Heart right ventricle (tissue), 16 donors: Measurements from ENCODE around the gene SPRN. TPM values are rescaled to one million over a fixed set of nuclear protein-coding genes. Genes with fewer than 3 reads are reported as not detected.

Experiments
- ATAC-seq, 8 donors: fragments of 200-7000 bp; cut with Tn5 transposase; one replicate each; pipeline ENCODE4 v1.9.1; 2020; ENCODE audit warnings: mild to moderate bottlenecking in 8 of 8, moderate library complexity in 8 of 8, moderate number of reproducible peaks in 1 of 8
- DNase-seq, 2 donors: peaks; one replicate each; pipeline ENCODE4 v3.0.0-alpha.2; 2020
- H3K27ac ChIP-seq, 10 donors: fragments of 200-600 bp; sonication (generic) in 2 of 10; one replicate each; pipeline versions ENCODE4 v1.5.0 to v1.8.0; 2020 to 2022; ENCODE audit warnings: mild to moderate bottlenecking in 3 of 10
- H3K27me3 ChIP-seq, 7 donors: fragments of 200-600 bp; one replicate each; pipeline ENCODE4 v1.8.0; 2021 to 2022; ENCODE audit warnings: mild to moderate bottlenecking in 2 of 7
- H3K36me3 ChIP-seq, 9 donors: fragments of 200-600 bp; sonication (generic) in 1 of 9; one replicate each; pipeline versions ENCODE4 v1.5.0 to v1.8.0; 2020 to 2022; ENCODE audit warnings: mild to moderate bottlenecking in 2 of 9
- H3K4me1 ChIP-seq, 9 donors: fragments of 200-600 bp; sonication (generic) in 1 of 9; one replicate each; pipeline versions ENCODE4 v1.5.0 to v1.8.0; 2020 to 2022; ENCODE audit warnings: mild to moderate bottlenecking in 4 of 9
- H3K4me3 ChIP-seq, 10 donors: fragments of 200-600 bp; sonication (generic) in 2 of 10; one replicate each; pipeline versions ENCODE4 v1.5.0 to v1.8.0; 2020 to 2022; ENCODE audit warnings: mild to moderate bottlenecking in 7 of 10, moderate library complexity in 2 of 10
- H3K9me3 ChIP-seq, 11 donors: fragments of 200-600 bp in 10 of 11; sonication (generic) in 2 of 11; one replicate each; pipeline versions ENCODE4 v1.5.0 to v1.8.0; 2013 to 2022; ENCODE audit warnings: mild to moderate bottlenecking in 2 of 11, control low read depth in 1 of 11, moderate library complexity in 1 of 11
- CTCF ChIP-seq, 9 donors: fragments of 200-600 bp; sonication (generic) in 2 of 9; IDR thresholded peaks; one replicate each; pipeline versions ENCODE4 v1.5.0 to v1.8.0; 2021 to 2022; ENCODE audit warnings: antibody characterized with exemption in 9 of 9, mild to moderate bottlenecking in 5 of 9, moderate library complexity in 1 of 9
- WGBS, 2 donors: extraction: QIAGEN DNeasy Blood & Tissue Kit; methylation state at CpG; one replicate each; pipeline ENCODE4 v1.1.7; 2013; ENCODE audit warnings: inconsistent platforms in 1 of 2; 5-methylcytosine and 5-hydroxymethylcytosine counted together
- intact Hi-C, 10 donors: fragments of 100-400 bp; cut with DNase I; formaldehyde crosslinking; loops; one replicate each; pipeline versions ENCODE4 v1.11.1 to v1.14.2; 2022
- polyA plus RNA-seq, 2 donors: library from polyadenylated mRNA; stranded (reverse); fragments of 200-250 nt; gene quantifications; one replicate each; pipeline ENCODE4 v1.2.3, GENCODE V29; 2013
- total RNA-seq, 10 donors: library from RNA; stranded (reverse); fragmentation: NEBNext Ultra II Directional in 3 of 10; extraction: Animal tissue kit (Norgen Biotek cat#: 25700) in 3 of 10; gene quantifications; one replicate each; pipeline versions ENCODE4 v1.2.1 to v1.2.4, GENCODE V29; 2021 to 2023
- donor health status: Arrhythmogenic right ventricular cardiomyopathy.
- donor health status: ischemic (EF 13 %, LVEDD 7.1; RV severe dilation, severe dysfunction).
- donor health status: healthy with polysubstance abuse.
- donor health status: DM: no; HTN: yes; CAD: no.
- donor health status: DM: no; HTN: no; CAD: no.
- donor health status: ischemic (EF 25% LVEDD 6.9; RV normal size, moderate dysfunction).
- donor health status: ischemic (EF 25% LVEDD 5.7; RV mildly dilated, moderate dysfunction).
- donor health status: healthy.
- donor health status: DM: yes; HTN: yes; CAD: no.
- donor health status: Ischemic cardiomyopathy.
- donor health status: ischemic (EF 35%, LVEDD 5.7; RV mildly dilated, moderate dysfunction).
- donor health status: nonischemic (EF 11% LVEDD 7.7; RV severe dilation, severe dysfunction).
- donor health status: DM: yes; HTN: yes; CAD: no.
- donor health status: PGD.
- donor health status: ischemic (EF 29% LVEDD 5.4; RV normal size, mild dysfunction).
- donor health status: nonischemic (EF 23%, LVEDD 6.1; RV moderate dilation, normal function).

Gene SPRN
- total and polyA plus RNA-seq, 12 donors: 0.07 to 0.22 (median 0.09) TPM; not detected in 9

GRCh38 chr10:133467286-133467911 lies 43.0 kb upstream of the SPRN start:
- no peak for DNase-seq
- WGBS, 2 donors: 91 to 92% methylated on average over 17 of the region's 17 CpGs
- H3K27me3 ChIP-seq: peaks cover 0 to 14% (median 0%) of the 10 kb centered on the region in 7 donors

GRCh38 chr10:133466683-133467275 lies 42.4 kb upstream of the SPRN start:
- no peak for ATAC-seq
- no peak overlapping the region for H3K4me3 ChIP-seq
- 89 to 96% methylated on average over 7 of the region's 7 CpGs for WGBS, 2 donors
- peaks cover 0 to 14% (median 0%) of the 10 kb centered on the region in 11 donors for H3K9me3 ChIP-seq
- intact Hi-C loops: no loop called here
- peaks cover 0 to 14% (median 0%) of the 10 kb centered on the region in 7 donors for H3K27me3 ChIP-seq
- no peaks in the 10 kb centered on the region for H3K4me1 ChIP-seq
- no peak for DNase-seq
- no peaks in the 10 kb centered on the region for H3K36me3 ChIP-seq
- TF ChIP-seq CTCF (IDR thresholded peaks at IDR 0.05): no peak
- no peak overlapping the region for H3K27ac ChIP-seq

More at GRCh38 chr10:133467286-133467911, 43.0 kb upstream of the SPRN start:
- peaks cover 0 to 14% (median 0%) of the 10 kb centered on the region in 11 donors for H3K9me3 ChIP-seq
- intact Hi-C loops: no loop called here
- no peaks in the 10 kb centered on the region for H3K4me1 ChIP-seq
- no peak for ATAC-seq
- no peak overlapping the region for H3K27ac ChIP-seq
- no peak for TF ChIP-seq CTCF (IDR thresholded peaks at IDR 0.05)
- no peak overlapping the region for H3K4me3 ChIP-seq
- H3K36me3 ChIP-seq: no peaks in the 10 kb centered on the region

GRCh38 chr10:133465950-133466474 lies 41.6 kb upstream of the SPRN start:
- Histone ChIP-seq H3K36me3 (no peaks in the 10 kb centered on the region), H3K4me3 (no peak overlapping the region), H3K27ac (no peak overlapping the region), H3K9me3 (peaks cover 0 to 14% (median 0%) of the 10 kb centered on the region in 11 donors), H3K27me3 (peaks cover 0 to 14% (median 0%) of the 10 kb centered on the region in 7 donors), H3K4me1 (no peaks in the 10 kb centered on the region)
- DNase-seq (no peak), ATAC-seq (no peak)
- intact Hi-C loops: no loop called here
- 91 to 95% methylated on average over 7 of the region's 7 CpGs for WGBS, 2 donors
- TF ChIP-seq CTCF (IDR thresholded peaks at IDR 0.05): no peak

- ATAC-seq (no peak), DNase-seq (no peak)
- no peak for TF ChIP-seq CTCF (IDR thresholded peaks at IDR 0.05)
- intact Hi-C loops: no loop called here
- Histone ChIP-seq H3K9me3 (peaks cover 0 to 10% (median 0%) of the 10 kb centered on the region in 11 donors), H3K4me3 (no peak overlapping the region), H3K27me3 (peaks cover 0 to 14% (median 0%) of the 10 kb centered on the region in 7 donors), H3K4me1 (no peaks in the 10 kb centered on the region), H3K36me3 (no peaks in the 10 kb centered on the region), H3K27ac (no peak overlapping the region)
- 21 to 25% methylated on average over 54 to 55 of the region's 55 CpGs for WGBS, 2 donors
These were observed 40.9 kb upstream of the SPRN start for GRCh38 chr10:133465191-133465949.
